ENCODE data around the gene HARS1. TPM values are rescaled to one million over a fixed set of nuclear protein-coding genes. Genes with fewer than 3 reads are reported as not detected.
"Not testable (repeated sequence)": the region's sequence is repeated elsewhere in the genome, so short reads cannot be mapped to it uniquely, and the experiment has no call there.

Gene HARS1
- total and polyA plus RNA-seq, 4 donors = 51.4 to 100 (median 75.7) TPM

GRCh38 chr5:140664359-140665119 is 26.6 kb downstream of the HARS1 start, which contains the start of gene WDR55:
Gene WDR55 (plus strand): TSS chr5:140664904. CDS start chr5:140664913, 9 bp downstream.
- Histone ChIP-seq H3K36me3 (ENCODE audit: control insufficient read depth, insufficient read depth, low read length) (peaks cover 30% of the 10 kb centered on the region), H3K4me1 (ENCODE audit: control insufficient read depth, insufficient read depth, low read length) (peaks cover 20% of the 10 kb centered on the region), H3K4me3 (ENCODE audit: low read depth, low read length) (peak within 1 kb of the TSS; percentile 92), H3K27me3 (ENCODE audit: control insufficient read depth, insufficient read depth, low read length) (no peaks in the 10 kb centered on the region), H3K27ac (ENCODE audit: low read depth, low read length) (peak within 1 kb of the TSS; percentile 90), H3K9me3 (ENCODE audit: control insufficient read depth, insufficient read depth, low read length) (no peaks in the 10 kb centered on the region)
- under 1% methylated on average over 51 of the region's 54 CpGs for WGBS (ENCODE audit: insufficient coverage)
- peak; percentile 75 to 98 (median 88) for DNase-seq (ENCODE audit: low read depth in 4 of 6, low spot score in 6 of 6)

- no peak for DNase-seq (ENCODE audit: low read depth in 4 of 6, low spot score in 6 of 6)
- H3K9me3 ChIP-seq (ENCODE audit: control insufficient read depth, insufficient read depth, low read length) = no peaks in the 10 kb centered on the region
- peak overlapping the region; percentile 90 for H3K27ac ChIP-seq (ENCODE audit: low read depth, low read length)
- H3K36me3 ChIP-seq (ENCODE audit: control insufficient read depth, insufficient read depth, low read length) = peaks cover 30% of the 10 kb centered on the region
- no peaks in the 10 kb centered on the region for H3K27me3 ChIP-seq (ENCODE audit: control insufficient read depth, insufficient read depth, low read length)
- H3K4me1 ChIP-seq (ENCODE audit: control insufficient read depth, insufficient read depth, low read length) = peaks cover 20% of the 10 kb centered on the region
- 7% methylated on average over 17 of the region's 18 CpGs for WGBS (ENCODE audit: insufficient coverage)
- H3K4me3 ChIP-seq (ENCODE audit: low read depth, low read length) = peak overlapping the region; percentile 92
These were observed 27.2 kb downstream of the HARS1 start for GRCh38 chr5:140664030-140664358.

- not testable (repeated sequence) for H3K27ac ChIP-seq (ENCODE audit: low read depth, low read length); H3K4me3 ChIP-seq (ENCODE audit: low read depth, low read length); DNase-seq (ENCODE audit: low read depth in 4 of 6, low spot score in 6 of 6); H3K27me3 ChIP-seq (ENCODE audit: control insufficient read depth, insufficient read depth, low read length); H3K9me3 ChIP-seq (ENCODE audit: control insufficient read depth, insufficient read depth, low read length)
- peaks cover 13% of the 10 kb centered on the region for H3K4me1 ChIP-seq (ENCODE audit: control insufficient read depth, insufficient read depth, low read length)
- H3K36me3 ChIP-seq (ENCODE audit: control insufficient read depth, insufficient read depth, low read length) = peaks cover 49% of the 10 kb centered on the region
- 90% methylated on average over 3 of the region's 6 CpGs for WGBS (ENCODE audit: insufficient coverage)
These were observed 30.8 kb downstream of the HARS1 start for GRCh38 chr5:140660371-140660770.

GRCh38 chr5:140658870-140659269 is 32.3 kb downstream of the HARS1 start:
- WGBS (ENCODE audit: insufficient coverage) = 98% methylated on average over 17 of the region's 17 CpGs
- no peak for DNase-seq (ENCODE audit: low read depth in 4 of 6, low spot score in 6 of 6)
- Histone ChIP-seq H3K9me3 (ENCODE audit: control insufficient read depth, insufficient read depth, low read length) (no peaks in the 10 kb centered on the region), H3K4me3 (ENCODE audit: low read depth, low read length) (no peak overlapping the region), H3K27ac (ENCODE audit: low read depth, low read length) (no peak overlapping the region), H3K27me3 (ENCODE audit: control insufficient read depth, insufficient read depth, low read length) (no peaks in the 10 kb centered on the region), H3K4me1 (ENCODE audit: control insufficient read depth, insufficient read depth, low read length) (peaks cover 5% of the 10 kb centered on the region), H3K36me3 (ENCODE audit: control insufficient read depth, insufficient read depth, low read length) (peaks cover 55% of the 10 kb centered on the region)

GRCh38 chr5:140647042-140647419 is 44.1 kb downstream of the HARS1 start:
- no peaks in the 10 kb centered on the region for H3K9me3 ChIP-seq (ENCODE audit: control insufficient read depth, insufficient read depth, low read length)
- under 1% methylated on average over 27 of the region's 27 CpGs for WGBS (ENCODE audit: insufficient coverage)
- H3K27me3 ChIP-seq (ENCODE audit: control insufficient read depth, insufficient read depth, low read length) = no peaks in the 10 kb centered on the region
- peak overlapping the region; percentile 81 for H3K4me3 ChIP-seq (ENCODE audit: low read depth, low read length)
- H3K4me1 ChIP-seq (ENCODE audit: control insufficient read depth, insufficient read depth, low read length) = peaks cover 10% of the 10 kb centered on the region
- H3K27ac ChIP-seq (ENCODE audit: low read depth, low read length) = peak overlapping the region; percentile 84
- DNase-seq (ENCODE audit: low read depth in 4 of 6, low spot score in 6 of 6) = peak in 1 of 6 donors; percentile 9
- H3K36me3 ChIP-seq (ENCODE audit: control insufficient read depth, insufficient read depth, low read length) = peaks cover 56% of the 10 kb centered on the region

GRCh38 chr5:140642718-140643117 is 48.5 kb downstream of the HARS1 start:
- no peak for DNase-seq (ENCODE audit: low read depth in 4 of 6, low spot score in 6 of 6)
- no peak overlapping the region for H3K27ac ChIP-seq (ENCODE audit: low read depth, low read length)
- H3K4me1 ChIP-seq (ENCODE audit: control insufficient read depth, insufficient read depth, low read length) = peaks cover 18% of the 10 kb centered on the region
- H3K36me3 ChIP-seq (ENCODE audit: control insufficient read depth, insufficient read depth, low read length) = peaks cover 38% of the 10 kb centered on the region
- 93% methylated on average over 3 of the region's 3 CpGs for WGBS (ENCODE audit: insufficient coverage)
- H3K4me3 ChIP-seq (ENCODE audit: low read depth, low read length) = no peak overlapping the region
- H3K9me3 ChIP-seq (ENCODE audit: control insufficient read depth, insufficient read depth, low read length) = no peaks in the 10 kb centered on the region
- H3K27me3 ChIP-seq (ENCODE audit: control insufficient read depth, insufficient read depth, low read length) = no peaks in the 10 kb centered on the region

GRCh38 chr5:140641716-140642115 is 49.5 kb downstream of the HARS1 start:
- Histone ChIP-seq H3K9me3 (ENCODE audit: control insufficient read depth, insufficient read depth, low read length) (no peaks in the 10 kb centered on the region), H3K27me3 (ENCODE audit: control insufficient read depth, insufficient read depth, low read length) (no peaks in the 10 kb centered on the region), H3K27ac (ENCODE audit: low read depth, low read length) (no peak overlapping the region), H3K4me3 (ENCODE audit: low read depth, low read length) (no peak overlapping the region), H3K36me3 (ENCODE audit: control insufficient read depth, insufficient read depth, low read length) (peaks cover 38% of the 10 kb centered on the region), H3K4me1 (ENCODE audit: control insufficient read depth, insufficient read depth, low read length) (peaks cover 18% of the 10 kb centered on the region)
- WGBS (ENCODE audit: insufficient coverage) = 81% methylated on average over 7 of the region's 8 CpGs
- DNase-seq (ENCODE audit: low read depth in 4 of 6, low spot score in 6 of 6) = no peak

- WGBS (ENCODE audit: insufficient coverage) = under 1% methylated on average over 63 of the region's 63 CpGs
- H3K4me1 ChIP-seq (ENCODE audit: control insufficient read depth, insufficient read depth, low read length) = peaks cover 18% of the 10 kb centered on the region
- H3K27me3 ChIP-seq (ENCODE audit: control insufficient read depth, insufficient read depth, low read length) = no peaks in the 10 kb centered on the region
- peaks cover 29% of the 10 kb centered on the region for H3K36me3 ChIP-seq (ENCODE audit: control insufficient read depth, insufficient read depth, low read length)
- no peaks in the 10 kb centered on the region for H3K9me3 ChIP-seq (ENCODE audit: control insufficient read depth, insufficient read depth, low read length)
- peak within 1 kb of the TSS; percentile 59 for H3K4me3 ChIP-seq (ENCODE audit: low read depth, low read length)
- peak within 1 kb of the TSS; percentile 63 for H3K27ac ChIP-seq (ENCODE audit: low read depth, low read length)
- DNase-seq (ENCODE audit: low read depth in 4 of 6, low spot score in 6 of 6) = peak in 5 of 6 donors; percentile 79 to 98 (median 85)
These were observed 51.8 kb downstream of the HARS1 start, which contains the start of gene TMCO6 for GRCh38 chr5:140639148-140639981. Gene TMCO6 (plus strand): TSS chr5:140639451. CDS start chr5:140639528, 77 bp downstream.

- not testable (repeated sequence) for DNase-seq (ENCODE audit: low read depth in 4 of 6, low spot score in 6 of 6); H3K27me3 ChIP-seq (ENCODE audit: control insufficient read depth, insufficient read depth, low read length); H3K9me3 ChIP-seq (ENCODE audit: control insufficient read depth, insufficient read depth, low read length)
- Histone ChIP-seq H3K4me3 (ENCODE audit: low read depth, low read length) (peak overlapping the region; percentile 54), H3K27ac (ENCODE audit: low read depth, low read length) (peak overlapping the region; percentile 63), H3K4me1 (ENCODE audit: control insufficient read depth, insufficient read depth, low read length) (peaks cover 18% of the 10 kb centered on the region), H3K36me3 (ENCODE audit: control insufficient read depth, insufficient read depth, low read length) (peaks cover 25% of the 10 kb centered on the region)
- 26% methylated on average over 7 of the region's 9 CpGs for WGBS (ENCODE audit: insufficient coverage)
These were observed 52.3 kb downstream of the HARS1 start for GRCh38 chr5:140638898-140639147.

Measured in spinal cord (tissue), 10 donors.